NK-92 (cell line): Measurements from ENCODE around the gene LRPAP1.
"Not testable (repeated sequence)": the region's sequence is repeated elsewhere in the genome, so short reads cannot be mapped to it uniquely, and the experiment has no call there.

Experiments used
- DNase-seq: peaks from one replicate; lab custom pipeline; 2025; ENCODE audit not compliant: unreplicated experiment; lab: John Stamatoyannopoulos, UW

Gene LRPAP1

GRCh38 chr4:3531879-3532750 is at the start of gene LRPAP1:
Gene LRPAP1 (minus strand): TSS chr4:3532422. CDS start chr4:3532412, 10 bp downstream.
- DNase-seq, result peak; percentile 28

GRCh38 chr4:3581334-3582090 is 49.3 kb upstream of the LRPAP1 start:
- not testable (repeated sequence) for DNase-seq

GRCh38 chr4:3580859-3581258 is 48.6 kb upstream of the LRPAP1 start:
- DNase-seq, result not testable (repeated sequence)

- not testable (repeated sequence) for DNase-seq
Measured at GRCh38 chr4:3578527-3579144, 46.4 kb upstream of the LRPAP1 start.

- DNase-seq, result not testable (repeated sequence)
Measured at GRCh38 chr4:3578052-3578451, 45.8 kb upstream of the LRPAP1 start.

- not testable (repeated sequence) for DNase-seq
Measured at GRCh38 chr4:3577208-3577892, 45.1 kb upstream of the LRPAP1 start.

- DNase-seq, result not testable (repeated sequence)
Measured at GRCh38 chr4:3576533-3577207, 44.4 kb upstream of the LRPAP1 start.

GRCh38 chr4:3575426-3576369 is 43.5 kb upstream of the LRPAP1 start:
- not testable (repeated sequence) for DNase-seq

- not testable (repeated sequence) for DNase-seq
Measured at GRCh38 chr4:3574865-3575264, 42.6 kb upstream of the LRPAP1 start.

- not testable (repeated sequence) for DNase-seq
Measured at GRCh38 chr4:3574346-3574745, 42.1 kb upstream of the LRPAP1 start.

- DNase-seq, result no peak
Measured at GRCh38 chr4:3573131-3573530, 40.9 kb upstream of the LRPAP1 start.

GRCh38 chr4:3572363-3572762 is 40.1 kb upstream of the LRPAP1 start:
- DNase-seq, result no peak

GRCh38 chr4:3571921-3572320 is 39.7 kb upstream of the LRPAP1 start:
- DNase-seq, result no peak

GRCh38 chr4:3570923-3571322 is 38.7 kb upstream of the LRPAP1 start:
- DNase-seq, result not testable (repeated sequence)

- DNase-seq, result not testable (repeated sequence)
Measured at GRCh38 chr4:3569611-3570010, 37.4 kb upstream of the LRPAP1 start.

- not testable (repeated sequence) for DNase-seq
Measured at GRCh38 chr4:3566701-3567100, 34.5 kb upstream of the LRPAP1 start.

- not testable (repeated sequence) for DNase-seq
Measured at GRCh38 chr4:3566301-3566700, 34.1 kb upstream of the LRPAP1 start.

- not testable (repeated sequence) for DNase-seq
Measured at GRCh38 chr4:3564948-3565347, 32.7 kb upstream of the LRPAP1 start.

- DNase-seq, result no peak
Measured at GRCh38 chr4:3563403-3563802, 31.2 kb upstream of the LRPAP1 start.
